Calu3 (cell line): ENCODE data around the gene SNCAIP. TPM values are rescaled to one million over a fixed set of nuclear protein-coding genes. Genes with fewer than 3 reads are reported as not detected.

ENCODE experiments used
- BruUV-seq: library from RNA; stranded (reverse); fragments of 400-500 nt; replicated peaks from 2 replicates; lab custom pipeline; 2021; lab: Mats Ljungman, UMichigan
- CTCF ChIA-PET: fragments of 300-600 bp; sonication (Branson Sonifier 250); formaldehyde crosslinking; loops from one replicate; lab custom pipeline; 2022; ENCODE audit warnings: antibody characterized with exemption; lab: Charles Lee
- DNase-seq: peaks from one replicate; pipeline ENCODE4 v3.0.0; 2022
- H3K27ac Mint-ChIP-seq: one replicate; pipeline ENCODE4 v1.8.0; 2022; ENCODE audit warnings: mixed read lengths; ENCODE audit not compliant: unreplicated experiment
- H3K27me3 Mint-ChIP-seq: one replicate; pipeline ENCODE4 v1.8.0; 2022; ENCODE audit warnings: mixed read lengths; ENCODE audit not compliant: unreplicated experiment
- H3K36me3 Mint-ChIP-seq: one replicate; pipeline ENCODE4 v1.8.0; 2022; ENCODE audit warnings: mild to moderate bottlenecking, moderate library complexity, mixed read lengths; ENCODE audit not compliant: insufficient read depth, unreplicated experiment
- H3K4me1 Mint-ChIP-seq: one replicate; pipeline ENCODE4 v1.8.0; 2022; ENCODE audit warnings: mild to moderate bottlenecking, low read depth, mixed read lengths; ENCODE audit not compliant: unreplicated experiment
- H3K4me3 Mint-ChIP-seq: one replicate; pipeline ENCODE4 v1.8.0; 2022; ENCODE audit warnings: mild to moderate bottlenecking, low read depth, moderate library complexity, mixed read lengths; ENCODE audit not compliant: unreplicated experiment
- H3K9me3 Mint-ChIP-seq: one replicate; pipeline ENCODE4 v1.8.0; 2022; ENCODE audit warnings: low read depth, mixed read lengths; ENCODE audit not compliant: unreplicated experiment
- CTCF ChIP-seq: fragments of 200-600 bp; IDR thresholded peaks from one replicate; pipeline ENCODE4 v1.8.0; 2022; ENCODE audit warnings: antibody characterized with exemption; ENCODE audit not compliant: unreplicated experiment
- intact Hi-C: fragments of 100-400 bp; cut with micrococcal nuclease; formaldehyde crosslinking; loops from one replicate; pipeline ENCODE4 v1.10.0; 2022; ENCODE audit not compliant: unreplicated experiment
- total RNA-seq: library from RNA; stranded (reverse); gene quantifications from 2 replicates; pipeline ENCODE4 v1.2.3, GENCODE V29; 2022

SNCAIP gene
- total RNA-seq, 1 experiment from 2014 or later = not detected

GRCh38 chr5:122392224-122392623 is 80.2 kb downstream of the SNCAIP start:
- TF ChIP-seq CTCF = no peak
- Mint-ChIP-seq H3K27ac (no peak overlapping the region), H3K4me1 (no peaks in the 10 kb centered on the region), H3K36me3 (no peaks in the 10 kb centered on the region), H3K4me3 (no peak overlapping the region), H3K9me3 (no peaks in the 10 kb centered on the region), H3K27me3 (no peaks in the 10 kb centered on the region)
- CTCF ChIA-PET = no interaction called here
- no TSS peak for BruUV-seq
- no peak for DNase-seq
- intact Hi-C loops = no loop called here

GRCh38 chr5:122392824-122393223 is 80.8 kb downstream of the SNCAIP start:
- H3K36me3 Mint-ChIP-seq = no peaks in the 10 kb centered on the region
- no peaks in the 10 kb centered on the region for H3K9me3 Mint-ChIP-seq
- no peak overlapping the region for H3K4me3 Mint-ChIP-seq
- CTCF ChIA-PET = no interaction called here
- intact Hi-C loops = no loop called here
- no TSS peak for BruUV-seq
- no peak overlapping the region for H3K27ac Mint-ChIP-seq
- no peak for DNase-seq
- H3K27me3 Mint-ChIP-seq = no peaks in the 10 kb centered on the region
- H3K4me1 Mint-ChIP-seq = no peaks in the 10 kb centered on the region
- TF ChIP-seq CTCF = no peak

- TF ChIP-seq CTCF = no peak
- Mint-ChIP-seq H3K4me1 (no peaks in the 10 kb centered on the region), H3K9me3 (no peaks in the 10 kb centered on the region), H3K36me3 (no peaks in the 10 kb centered on the region), H3K27ac (no peak overlapping the region), H3K4me3 (no peak overlapping the region), H3K27me3 (no peaks in the 10 kb centered on the region)
- intact Hi-C loops = no loop called here
- no TSS peak for BruUV-seq
- DNase-seq = no peak
- CTCF ChIA-PET = interaction anchor here (0.5 to 0.7 kb wide), 2 partner anchors 10 to 327 kb away, joined by 4 read pairs; no protein-coding TSS in a partner anchor
Measured at GRCh38 chr5:122394284-122394930, 82.4 kb downstream of the SNCAIP start.

GRCh38 chr5:122398016-122398415 is 86.0 kb downstream of the SNCAIP start:
- no peaks in the 10 kb centered on the region for H3K27me3 Mint-ChIP-seq
- H3K9me3 Mint-ChIP-seq = peaks cover 4% of the 10 kb centered on the region
- H3K4me3 Mint-ChIP-seq = no peak overlapping the region
- peaks cover 7% of the 10 kb centered on the region for H3K4me1 Mint-ChIP-seq
- intact Hi-C loops = no loop called here
- no peak for DNase-seq
- peaks cover 4% of the 10 kb centered on the region for H3K36me3 Mint-ChIP-seq
- TF ChIP-seq CTCF = no peak
- CTCF ChIA-PET = no interaction called here
- H3K27ac Mint-ChIP-seq = no peak overlapping the region
- no TSS peak for BruUV-seq
